Right lobe of liver (tissue), 6 donors: ENCODE data around the gene MUSTN1. TPM values are rescaled to one million over a fixed set of nuclear protein-coding genes. Genes with fewer than 3 reads are reported as not detected.
A peak's percentile ranks its signal among the peaks of the same experiment; 100 is the strongest.

Source experiments
- ATAC-seq, 4 donors: fragments of 200-7000 bp; cut with Tn5 transposase; one replicate each; pipeline ENCODE4 v1.9.1; 2020; ENCODE audit warnings: mild to moderate bottlenecking in 4 of 4, moderate library complexity in 4 of 4
- DNase-seq, 3 donors: peaks; one replicate each; pipeline ENCODE4 v3.0.0-alpha.2; 2020
- H3K27ac ChIP-seq, 3 donors: fragments of 200-600 bp; one replicate each; pipeline ENCODE4 v1.8.0; 2022
- H3K27me3 ChIP-seq, 2 donors: fragments of 200-600 bp; one replicate each; pipeline ENCODE4 v1.8.0; 2022
- H3K36me3 ChIP-seq, 4 donors: fragments of 200-600 bp; sonication (generic) in 1 of 4; one replicate each; pipeline versions ENCODE4 v1.5.1 to v1.8.0; 2017 to 2022; ENCODE audit warnings: control low read depth in 1 of 4
- H3K4me1 ChIP-seq, 4 donors: fragments of 200-600 bp; sonication (generic) in 1 of 4; one replicate each; pipeline versions ENCODE4 v1.5.1 to v1.8.0; 2017 to 2022; ENCODE audit warnings: control low read depth in 1 of 4
- H3K4me3 ChIP-seq, 3 donors: fragments of 200-600 bp; one replicate each; pipeline ENCODE4 v1.8.0; 2022
- H3K9me3 ChIP-seq, 4 donors: fragments of 200-600 bp; sonication (generic) in 1 of 4; one replicate each; pipeline versions ENCODE4 v1.5.1 to v1.8.0; 2017 to 2022; ENCODE audit warnings: control low read depth in 1 of 4
- POLR2A ChIP-seq: fragments of 450-650 bp; IDR thresholded peaks from one replicate; pipeline ENCODE4 v1.6.1; 2017; ENCODE audit warnings: antibody characterized with exemption, mild to moderate bottlenecking
- WGBS: methylation state at CpG from one replicate; pipeline ENCODE4 v1.1.6; 2018; ENCODE audit warnings: low coverage, low lambda C conversion rate; ENCODE audit not compliant: insufficient coverage; ENCODE audit errors: missing lambda C conversion rate; 5-methylcytosine and 5-hydroxymethylcytosine counted together
- intact Hi-C, 2 donors: fragments of 100-400 bp; cut with DNase I; formaldehyde crosslinking; loops; one replicate each; pipeline versions ENCODE4 v1.11.2 to v1.14.1; 2022
- total RNA-seq, 6 experiments: library from RNA; depleted of rRNA in 2 of 6; stranded (reverse); fragments of >200 nt in 2 of 6; fragmentation: NEBNext Ultra II Directional in 3 of 6; extraction: Animal tissue kit (Norgen Biotek cat#: 25700) in 3 of 6; gene quantifications; one replicate each; pipeline versions ENCODE4 v1.1.0 to v1.2.4, GENCODE V29; 2016 to 2023
- TF ChIP-seq, protein P1 (sequence below), 4 donors: fragments of 200-600 bp in 3 of 4; fragments of 450-650 bp in 1 of 4; IDR thresholded peaks; one replicate each; pipeline versions ENCODE4 v1.5.1 to v1.8.0; 2016 to 2022; ENCODE audit warnings: antibody characterized with exemption in 4 of 4, mild to moderate bottlenecking in 2 of 4
- donor health status: DM: no; HTN: yes; CAD: no.
- donor health status: DM: no; HTN: no; CAD: no.
- donor health status: DM: no; HTN: no; CAD: no.
- donor health status: DM: no; HTN: yes; CAD: no.
- donor health status: DM: no; HTN: yes; CAD: no.

The MUSTN1 gene
- total RNA-seq, 6 experiments from 2014 or later = 0.59 to 9.9 (median 5.7) TPM; not detected in 2

GRCh38 chr3:52800079-52800478 lies 34.7 kb downstream of the MUSTN1 start:
- intact Hi-C loops = loop anchor here in 1 of 2 donors (10.0 kb wide), 1 partner anchor 55 kb away; no protein-coding TSS in a partner anchor
- TF ChIP-seq, protein P1, sequence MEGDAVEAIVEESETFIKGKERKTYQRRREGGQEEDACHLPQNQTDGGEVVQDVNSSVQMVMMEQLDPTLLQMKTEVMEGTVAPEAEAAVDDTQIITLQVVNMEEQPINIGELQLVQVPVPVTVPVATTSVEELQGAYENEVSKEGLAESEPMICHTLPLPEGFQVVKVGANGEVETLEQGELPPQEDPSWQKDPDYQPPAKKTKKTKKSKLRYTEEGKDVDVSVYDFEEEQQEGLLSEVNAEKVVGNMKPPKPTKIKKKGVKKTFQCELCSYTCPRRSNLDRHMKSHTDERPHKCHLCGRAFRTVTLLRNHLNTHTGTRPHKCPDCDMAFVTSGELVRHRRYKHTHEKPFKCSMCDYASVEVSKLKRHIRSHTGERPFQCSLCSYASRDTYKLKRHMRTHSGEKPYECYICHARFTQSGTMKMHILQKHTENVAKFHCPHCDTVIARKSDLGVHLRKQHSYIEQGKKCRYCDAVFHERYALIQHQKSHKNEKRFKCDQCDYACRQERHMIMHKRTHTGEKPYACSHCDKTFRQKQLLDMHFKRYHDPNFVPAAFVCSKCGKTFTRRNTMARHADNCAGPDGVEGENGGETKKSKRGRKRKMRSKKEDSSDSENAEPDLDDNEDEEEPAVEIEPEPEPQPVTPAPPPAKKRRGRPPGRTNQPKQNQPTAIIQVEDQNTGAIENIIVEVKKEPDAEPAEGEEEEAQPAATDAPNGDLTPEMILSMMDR (IDR thresholded peaks at IDR 0.05) = no peak
- peak; percentile 10 for TF ChIP-seq POLR2A
- 68% methylated on average over 5 of the region's 7 CpGs for WGBS
- peak in 3 of 4 donors; percentile 0 to 32 (median 21) for ATAC-seq
- Histone ChIP-seq H3K36me3 (peaks cover 9 to 88% (median 47%) of the 10 kb centered on the region in 4 donors), H3K27me3 (no peaks in the 10 kb centered on the region), H3K4me3 (no peak overlapping the region), H3K4me1 (peaks cover 0 to 48% (median 18%) of the 10 kb centered on the region in 4 donors), H3K9me3 (no peaks in the 10 kb centered on the region), H3K27ac (peak overlapping the region in 1 of 3 donors; percentile 37)
- DNase-seq = no peak

- WGBS = 55% methylated on average over 4 of the region's 14 CpGs
- Histone ChIP-seq H3K27ac (no peak overlapping the region), H3K4me1 (peaks cover 0 to 51% (median 21%) of the 10 kb centered on the region in 4 donors), H3K9me3 (no peaks in the 10 kb centered on the region), H3K36me3 (peaks cover 0 to 77% (median 42%) of the 10 kb centered on the region in 4 donors), H3K27me3 (no peaks in the 10 kb centered on the region), H3K4me3 (no peak overlapping the region)
- TF ChIP-seq, protein P1 (IDR thresholded peaks at IDR 0.05) = peak; percentile 31 to 61 (median 46)
- peak; percentile 15 for TF ChIP-seq POLR2A
- DNase-seq (no peak), ATAC-seq (peak in 2 of 4 donors; percentile 6)
- intact Hi-C loops = no loop called here
Measured at GRCh38 chr3:52798978-52799476, 35.8 kb downstream of the MUSTN1 start.

GRCh38 chr3:52798376-52798977 lies 36.3 kb downstream of the MUSTN1 start:
- Histone ChIP-seq H3K4me3 (no peak overlapping the region), H3K4me1 (peaks cover 2 to 56% (median 25%) of the 10 kb centered on the region in 4 donors), H3K9me3 (no peaks in the 10 kb centered on the region), H3K36me3 (peaks cover 0 to 72% (median 38%) of the 10 kb centered on the region in 4 donors), H3K27me3 (no peaks in the 10 kb centered on the region), H3K27ac (no peak overlapping the region)
- no peak for TF ChIP-seq POLR2A
- TF ChIP-seq, protein P1 (IDR thresholded peaks at IDR 0.05) = no peak
- no peak for DNase-seq
- WGBS = no CpG with 5 or more reads among the region's 10 CpGs
- ATAC-seq = peak in 1 of 4 donors; percentile 0
- intact Hi-C loops = no loop called here

GRCh38 chr3:52796411-52796810 lies 38.4 kb downstream of the MUSTN1 start:
- no CpG with 5 or more reads among the region's 9 CpGs for WGBS
- intact Hi-C loops = no loop called here
- peaks cover 0 to 56% (median 29%) of the 10 kb centered on the region in 4 donors for H3K36me3 ChIP-seq
- DNase-seq (no peak), ATAC-seq (no peak)
- no peak for TF ChIP-seq POLR2A
- TF ChIP-seq, protein P1 (IDR thresholded peaks at IDR 0.05) = no peak
- H3K9me3 ChIP-seq = no peaks in the 10 kb centered on the region
- peak overlapping the region in 1 of 3 donors; percentile 90 for H3K27ac ChIP-seq
- peak overlapping the region in 1 of 3 donors; percentile 70 for H3K4me3 ChIP-seq
- H3K27me3 ChIP-seq = no peaks in the 10 kb centered on the region
- peaks cover 2 to 77% (median 36%) of the 10 kb centered on the region in 4 donors for H3K4me1 ChIP-seq
